Parathyroid adenoma (tissue), 2 donors: ENCODE data around the gene GDPD4.
"Not testable (repeated sequence)": the region's sequence is repeated elsewhere in the genome, so short reads cannot be mapped to it uniquely, and the experiment has no call there.

Experiments used
- H2AFZ ChIP-seq: fragments of 300-600 bp; sonication (generic); one replicate; pipeline ENCODE4 v1.7.0; 2017; ENCODE audit warnings: antibody characterized with exemption, mild to moderate bottlenecking
- H3K27ac ChIP-seq: fragments of 300-600 bp; sonication (generic); one replicate; pipeline ENCODE4 v1.7.0; 2017
- H3K27me3 ChIP-seq: fragments of 300-600 bp; sonication (generic); one replicate; pipeline ENCODE4 v1.7.0; 2017; ENCODE audit warnings: low read length; ENCODE audit not compliant: control insufficient read depth, insufficient read depth
- H3K36me3 ChIP-seq: fragments of 300-600 bp; sonication (generic); one replicate; pipeline ENCODE4 v1.7.0; 2017; ENCODE audit warnings: low read length; ENCODE audit not compliant: control insufficient read depth, insufficient read depth
- H3K4me1 ChIP-seq: fragments of 300-600 bp; sonication (generic); one replicate; pipeline ENCODE4 v1.7.0; 2017; ENCODE audit warnings: control low read depth
- H3K4me2 ChIP-seq: fragments of 300-600 bp; sonication (generic); one replicate; pipeline ENCODE4 v1.7.0; 2017; ENCODE audit warnings: low read length
- H3K4me3 ChIP-seq: fragments of 300-600 bp; sonication (generic); one replicate; pipeline ENCODE4 v1.7.0; 2017; ENCODE audit warnings: low read depth, low read length
- H3K79me2 ChIP-seq: fragments of 300-600 bp; sonication (generic); one replicate; pipeline ENCODE4 v1.7.0; 2017; ENCODE audit warnings: control low read depth
- H3K9ac ChIP-seq: fragments of 300-600 bp; sonication (generic); one replicate; pipeline ENCODE4 v1.7.0; 2017; ENCODE audit warnings: mild to moderate bottlenecking
- H3K9me3 ChIP-seq: fragments of 300-600 bp; sonication (generic); one replicate; pipeline ENCODE4 v1.7.0; 2017; ENCODE audit warnings: low read length; ENCODE audit not compliant: control insufficient read depth
- TF ChIP-seq, protein P1 (sequence below): fragments of 300-600 bp; sonication (generic); IDR thresholded peaks from one replicate; pipeline ENCODE4 v1.7.0; 2017; ENCODE audit warnings: antibody characterized with exemption, mild to moderate bottlenecking
- donor health status: primary hyperparathyroidism.

The GDPD4 gene

DNA sequence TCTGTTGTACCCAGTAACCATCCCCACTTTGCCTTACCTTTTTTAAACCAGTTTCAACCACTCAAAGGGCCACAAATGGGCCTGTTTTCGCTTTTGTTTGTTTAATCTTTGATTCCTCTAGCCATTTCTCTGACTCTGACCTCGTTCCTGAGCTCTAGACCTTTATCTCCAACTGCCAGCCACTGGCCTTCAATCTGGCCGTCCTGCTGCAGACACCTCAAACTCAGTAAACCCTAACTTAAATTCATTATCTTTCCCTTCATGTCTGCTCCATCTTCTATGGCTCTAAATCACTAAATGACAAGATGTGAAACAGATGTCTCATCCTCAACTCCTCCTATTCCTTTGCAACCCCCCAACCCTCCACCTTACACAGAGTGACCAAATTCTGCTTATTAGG is 1.3 kb upstream of the GDPD4 start:
- Histone ChIP-seq H3K4me2 (no peak overlapping the region), H3K36me3 (no peaks in the 10 kb centered on the region), H3K4me1 (no peaks in the 10 kb centered on the region), H3K27me3 (no peaks in the 10 kb centered on the region), H3K27ac (no peak overlapping the region), H3K9ac (no peak overlapping the region), H3K79me2 (no peaks in the 10 kb centered on the region), H3K9me3 (no peaks in the 10 kb centered on the region), H2AFZ (no peak overlapping the region), H3K4me3 (no peak overlapping the region)
- TF ChIP-seq, protein P1, sequence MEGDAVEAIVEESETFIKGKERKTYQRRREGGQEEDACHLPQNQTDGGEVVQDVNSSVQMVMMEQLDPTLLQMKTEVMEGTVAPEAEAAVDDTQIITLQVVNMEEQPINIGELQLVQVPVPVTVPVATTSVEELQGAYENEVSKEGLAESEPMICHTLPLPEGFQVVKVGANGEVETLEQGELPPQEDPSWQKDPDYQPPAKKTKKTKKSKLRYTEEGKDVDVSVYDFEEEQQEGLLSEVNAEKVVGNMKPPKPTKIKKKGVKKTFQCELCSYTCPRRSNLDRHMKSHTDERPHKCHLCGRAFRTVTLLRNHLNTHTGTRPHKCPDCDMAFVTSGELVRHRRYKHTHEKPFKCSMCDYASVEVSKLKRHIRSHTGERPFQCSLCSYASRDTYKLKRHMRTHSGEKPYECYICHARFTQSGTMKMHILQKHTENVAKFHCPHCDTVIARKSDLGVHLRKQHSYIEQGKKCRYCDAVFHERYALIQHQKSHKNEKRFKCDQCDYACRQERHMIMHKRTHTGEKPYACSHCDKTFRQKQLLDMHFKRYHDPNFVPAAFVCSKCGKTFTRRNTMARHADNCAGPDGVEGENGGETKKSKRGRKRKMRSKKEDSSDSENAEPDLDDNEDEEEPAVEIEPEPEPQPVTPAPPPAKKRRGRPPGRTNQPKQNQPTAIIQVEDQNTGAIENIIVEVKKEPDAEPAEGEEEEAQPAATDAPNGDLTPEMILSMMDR: no peak

DNA sequence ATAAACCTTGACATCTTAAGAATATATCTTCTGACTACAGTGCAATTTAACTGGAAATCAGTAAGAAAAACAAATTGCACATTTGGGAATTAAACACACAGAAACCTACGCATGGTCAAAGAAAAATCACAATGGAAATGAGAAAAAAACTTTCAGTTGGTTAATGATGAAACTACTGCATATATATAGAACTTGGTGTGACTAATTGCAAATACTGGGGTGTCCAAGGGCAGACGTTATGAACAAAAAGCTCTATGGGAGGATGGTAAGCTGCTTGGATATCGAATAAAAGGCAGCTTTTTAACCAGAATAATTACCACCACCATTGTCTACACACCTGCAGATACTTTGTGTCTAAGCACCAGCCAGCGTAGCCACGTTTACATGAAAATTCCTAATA is 791 bp downstream of the GDPD4 start:
- TF ChIP-seq, protein P1: no peak
- H3K27me3 ChIP-seq: no peaks in the 10 kb centered on the region
- H3K79me2 ChIP-seq: no peaks in the 10 kb centered on the region
- H3K9me3 ChIP-seq: no peaks in the 10 kb centered on the region
- H3K4me3 ChIP-seq: no peak overlapping the region
- no peak overlapping the region for H3K27ac ChIP-seq
- H3K9ac ChIP-seq: no peak overlapping the region
- no peak overlapping the region for H2AFZ ChIP-seq
- H3K36me3 ChIP-seq: no peaks in the 10 kb centered on the region
- no peak overlapping the region for H3K4me2 ChIP-seq
- no peaks in the 10 kb centered on the region for H3K4me1 ChIP-seq

DNA sequence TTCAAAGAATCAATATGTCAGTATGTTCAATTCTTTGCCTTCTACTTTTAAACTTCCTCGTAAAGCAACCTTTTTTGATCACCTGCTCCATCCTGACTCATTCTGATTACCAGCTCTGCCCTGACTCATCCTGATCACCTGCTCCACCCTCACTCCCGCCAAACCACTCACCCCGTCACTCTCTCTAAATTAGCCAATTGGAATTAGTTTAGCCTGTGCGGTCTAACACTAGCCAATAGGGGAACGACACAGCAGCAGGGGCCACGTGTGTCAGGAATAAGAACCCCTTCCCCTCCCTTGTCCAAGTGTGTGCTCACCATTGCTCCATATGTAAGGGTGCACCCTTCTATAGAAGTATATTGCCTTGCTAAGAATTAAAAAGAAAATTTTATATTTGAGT is 1.5 kb downstream of the GDPD4 start:
- H3K4me2 ChIP-seq, H2AFZ ChIP-seq, H3K4me1 ChIP-seq, H3K36me3 ChIP-seq, H3K27me3 ChIP-seq, H3K9ac ChIP-seq, H3K9me3 ChIP-seq, H3K4me3 ChIP-seq, H3K27ac ChIP-seq, H3K79me2 ChIP-seq: not testable (repeated sequence)

DNA sequence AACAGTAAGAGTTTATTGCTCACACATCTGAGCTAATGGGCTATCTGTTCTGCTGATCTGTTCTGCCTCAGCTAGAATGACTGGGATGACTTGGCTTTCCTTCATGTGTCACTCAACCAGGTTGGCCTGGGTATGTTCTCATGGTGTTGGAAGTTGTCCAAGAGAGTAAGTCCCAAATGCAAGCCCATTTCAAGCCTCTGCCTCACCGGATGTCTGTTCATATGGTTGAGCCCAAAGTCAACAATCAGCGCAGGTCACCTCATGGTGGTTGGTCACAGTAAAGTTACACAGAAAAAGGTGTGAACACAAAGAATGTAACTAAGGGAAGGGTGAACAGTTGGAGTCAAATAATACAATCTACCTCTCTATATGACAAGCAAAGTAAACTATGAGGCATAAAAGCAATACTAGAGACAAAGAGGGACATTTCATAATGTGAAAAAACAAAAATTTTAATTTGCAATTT is 1.9 kb downstream of the GDPD4 start:
- Histone ChIP-seq H3K79me2 (no peaks in the 10 kb centered on the region), H3K27me3 (no peaks in the 10 kb centered on the region), H3K27ac (no peak overlapping the region), H3K4me3 (no peak overlapping the region), H3K36me3 (no peaks in the 10 kb centered on the region), H3K9ac (no peak overlapping the region), H3K4me2 (no peak overlapping the region), H3K4me1 (no peaks in the 10 kb centered on the region), H2AFZ (no peak overlapping the region), H3K9me3 (no peaks in the 10 kb centered on the region)
- TF ChIP-seq, protein P1: no peak

DNA sequence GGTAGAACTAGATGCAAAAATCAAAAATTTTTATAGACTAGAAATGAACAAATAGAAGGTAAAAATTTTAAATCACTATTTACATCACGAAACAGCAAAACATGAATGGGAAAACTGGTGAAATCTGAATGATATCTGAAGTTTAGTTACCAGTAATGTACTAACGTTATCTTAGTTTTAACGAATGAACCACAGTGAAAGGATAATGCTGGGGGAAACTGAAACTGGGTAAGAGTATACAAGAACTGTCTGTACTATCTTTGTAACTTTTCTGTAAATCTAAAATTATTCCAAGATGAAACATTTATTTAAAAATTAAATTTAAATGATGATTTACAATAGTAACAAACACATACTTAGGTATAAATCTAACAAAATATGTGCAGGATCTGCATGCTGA is 7.4 kb downstream of the GDPD4 start:
- no peak overlapping the region for H2AFZ ChIP-seq
- no peaks in the 10 kb centered on the region for H3K79me2 ChIP-seq
- H3K9ac ChIP-seq: no peak overlapping the region
- H3K27me3 ChIP-seq: no peaks in the 10 kb centered on the region
- no peaks in the 10 kb centered on the region for H3K4me1 ChIP-seq
- H3K4me2 ChIP-seq: no peak overlapping the region
- no peak overlapping the region for H3K4me3 ChIP-seq
- no peaks in the 10 kb centered on the region for H3K9me3 ChIP-seq
- TF ChIP-seq, protein P1: no peak
- no peaks in the 10 kb centered on the region for H3K36me3 ChIP-seq
- H3K27ac ChIP-seq: no peak overlapping the region
